ENCODE data around the gene MKLN1. TPM values are rescaled to one million over a fixed set of nuclear protein-coding genes. Genes with fewer than 3 reads are reported as not detected.

The MKLN1 gene
- total and polyA plus RNA-seq, 7 donors: 14.7 to 70.8 (median 42.9) TPM

- no peaks in the 10 kb centered on the region for H3K9me3 ChIP-seq
- WGBS, 3 donors: 42 to 57% (median 45%) methylated on average over 13 of the region's 13 CpGs
- DNase-seq (peak; percentile 74 to 82), ATAC-seq (peak; percentile 91 to 96 (median 94))
- TF ChIP-seq, protein P1, sequence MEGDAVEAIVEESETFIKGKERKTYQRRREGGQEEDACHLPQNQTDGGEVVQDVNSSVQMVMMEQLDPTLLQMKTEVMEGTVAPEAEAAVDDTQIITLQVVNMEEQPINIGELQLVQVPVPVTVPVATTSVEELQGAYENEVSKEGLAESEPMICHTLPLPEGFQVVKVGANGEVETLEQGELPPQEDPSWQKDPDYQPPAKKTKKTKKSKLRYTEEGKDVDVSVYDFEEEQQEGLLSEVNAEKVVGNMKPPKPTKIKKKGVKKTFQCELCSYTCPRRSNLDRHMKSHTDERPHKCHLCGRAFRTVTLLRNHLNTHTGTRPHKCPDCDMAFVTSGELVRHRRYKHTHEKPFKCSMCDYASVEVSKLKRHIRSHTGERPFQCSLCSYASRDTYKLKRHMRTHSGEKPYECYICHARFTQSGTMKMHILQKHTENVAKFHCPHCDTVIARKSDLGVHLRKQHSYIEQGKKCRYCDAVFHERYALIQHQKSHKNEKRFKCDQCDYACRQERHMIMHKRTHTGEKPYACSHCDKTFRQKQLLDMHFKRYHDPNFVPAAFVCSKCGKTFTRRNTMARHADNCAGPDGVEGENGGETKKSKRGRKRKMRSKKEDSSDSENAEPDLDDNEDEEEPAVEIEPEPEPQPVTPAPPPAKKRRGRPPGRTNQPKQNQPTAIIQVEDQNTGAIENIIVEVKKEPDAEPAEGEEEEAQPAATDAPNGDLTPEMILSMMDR (IDR thresholded peaks at IDR 0.05): no peak
- peak overlapping the region; percentile 87 for H3K27ac ChIP-seq
- H3K27me3 ChIP-seq (ENCODE audit: insufficient read depth in 3 of 3, low read length in 2 of 3): no peaks in the 10 kb centered on the region
- H3K4me3 ChIP-seq: no peak overlapping the region
- intact Hi-C loops (cut with DNase I): loop anchor here in 1 of 2 donors (5.0 kb wide), 1 partner anchor 33 kb away; no protein-coding TSS in a partner anchor
- H3K36me3 ChIP-seq (ENCODE audit: insufficient read depth in 1 of 2, low read depth in 1 of 2): no peaks in the 10 kb centered on the region
- peaks cover 12% of the 10 kb centered on the region for H3K4me1 ChIP-seq
Observed at GRCh38 chr7:131284702-131285419, 42.8 kb upstream of the MKLN1 start.

GRCh38 chr7:131285556-131285955 lies 42.1 kb upstream of the MKLN1 start:
- peak overlapping the region; percentile 87 for H3K27ac ChIP-seq
- H3K27me3 ChIP-seq (ENCODE audit: insufficient read depth in 3 of 3, low read length in 2 of 3): no peaks in the 10 kb centered on the region
- H3K36me3 ChIP-seq (ENCODE audit: insufficient read depth in 1 of 2, low read depth in 1 of 2): no peaks in the 10 kb centered on the region
- no peaks in the 10 kb centered on the region for H3K9me3 ChIP-seq
- 66 to 76% (median 71%) methylated on average over 3 of the region's 3 CpGs for WGBS, 3 donors
- H3K4me3 ChIP-seq: no peak overlapping the region
- intact Hi-C loops (cut with DNase I): loop anchor here in 1 of 2 donors (5.0 kb wide), 1 partner anchor 33 kb away; no protein-coding TSS in a partner anchor
- ATAC-seq: peak; percentile 36 to 70 (median 43)
- H3K4me1 ChIP-seq: peaks cover 12% of the 10 kb centered on the region
- peak; percentile 37 to 54 for DNase-seq
- TF ChIP-seq, protein P1 (IDR thresholded peaks at IDR 0.05): no peak

DNA sequence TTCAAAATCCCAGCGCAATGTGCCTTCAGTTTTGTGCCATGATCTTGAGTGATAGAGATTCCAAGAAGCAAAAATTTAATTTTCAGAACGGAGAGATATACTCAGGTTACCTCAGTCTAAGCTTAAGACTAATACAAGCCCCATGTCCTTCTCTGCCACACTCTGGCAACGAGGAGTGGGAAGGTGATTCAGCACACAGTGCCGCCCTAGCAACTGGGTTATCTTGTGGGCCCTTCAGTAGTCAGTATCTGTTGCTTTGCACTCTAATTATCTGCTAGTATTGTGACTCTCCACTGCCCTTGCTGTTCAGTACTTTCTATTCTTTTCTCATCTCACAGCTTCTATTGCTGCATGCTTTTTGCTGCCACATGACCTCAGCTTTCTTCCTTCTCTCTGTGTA lies 39.2 kb upstream of the MKLN1 start:
- no peaks in the 10 kb centered on the region for H3K27me3 ChIP-seq (ENCODE audit: insufficient read depth in 3 of 3, low read length in 2 of 3)
- no peaks in the 10 kb centered on the region for H3K36me3 ChIP-seq (ENCODE audit: insufficient read depth in 1 of 2, low read depth in 1 of 2)
- TF ChIP-seq, protein P1 (IDR thresholded peaks at IDR 0.05): no peak
- intact Hi-C loops (cut with DNase I): loop anchor here in 1 of 2 donors (5.0 kb wide), 1 partner anchor 36 kb away; no protein-coding TSS in a partner anchor
- ATAC-seq: no peak
- no peak overlapping the region for H3K27ac ChIP-seq
- DNase-seq: no peak
- peaks cover 12% of the 10 kb centered on the region for H3K4me1 ChIP-seq
- WGBS, 3 donors: 80 to 96% (median 91%) methylated on average over 4 of the region's 4 CpGs
- no peak overlapping the region for H3K4me3 ChIP-seq
- H3K9me3 ChIP-seq: no peaks in the 10 kb centered on the region

DNA sequence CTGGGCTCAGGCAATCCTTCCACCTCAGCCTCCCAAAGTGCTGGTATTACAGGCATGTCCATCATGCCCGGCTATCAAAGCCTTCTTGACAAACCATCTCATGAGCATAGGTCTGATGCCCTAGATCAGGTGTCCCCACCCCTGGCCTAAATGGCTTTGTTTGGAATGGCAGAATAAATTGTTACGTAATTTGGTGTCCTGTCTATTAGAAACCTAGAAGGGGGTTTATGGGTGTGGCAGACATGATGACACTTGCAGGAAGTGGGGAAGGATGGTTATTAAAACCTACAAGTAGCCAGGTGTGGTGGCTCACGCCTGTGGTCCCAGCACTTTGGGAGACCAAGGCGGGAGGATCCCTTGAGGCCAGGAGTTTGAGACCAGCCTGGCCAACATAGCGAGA lies 38.6 kb upstream of the MKLN1 start:
- DNase-seq (no peak), ATAC-seq (no peak)
- TF ChIP-seq, protein P1 (IDR thresholded peaks at IDR 0.05): no peak
- H3K36me3 ChIP-seq (ENCODE audit: insufficient read depth in 1 of 2, low read depth in 1 of 2): no peaks in the 10 kb centered on the region
- intact Hi-C loops (cut with DNase I): loop anchor here in 1 of 2 donors (5.0 kb wide), 1 partner anchor 37 kb away; no protein-coding TSS in a partner anchor
- H3K4me1 ChIP-seq: peaks cover 12% of the 10 kb centered on the region
- 96 to 98% (median 97%) methylated on average over 5 of the region's 5 CpGs for WGBS, 3 donors
- no peaks in the 10 kb centered on the region for H3K27me3 ChIP-seq (ENCODE audit: insufficient read depth in 3 of 3, low read length in 2 of 3)
- no peak overlapping the region for H3K4me3 ChIP-seq
- no peaks in the 10 kb centered on the region for H3K9me3 ChIP-seq
- H3K27ac ChIP-seq: no peak overlapping the region
